ENCODE results near the gene COL24A1.
"Not testable (repeated sequence)": the region's sequence is repeated elsewhere in the genome, so short reads cannot be mapped to it uniquely, and the experiment has no call there.

The COL24A1 gene

GRCh38 chr1:85976516-85977205 lies 179.9 kb downstream of the COL24A1 start:
- H3K27ac ChIP-seq (ENCODE audit: insufficient read depth in 1 of 2, low read depth in 1 of 2, low read length in 2 of 2, poor library complexity in 1 of 2, severe bottlenecking in 2 of 2): no peak overlapping the region
- peaks cover 0 to 19% (median 6%) of the 10 kb centered on the region in 4 experiments for H3K36me3 ChIP-seq (ENCODE audit: control insufficient read depth in 4 of 4, insufficient read depth in 4 of 4, low read length in 3 of 4)
- WGBS (ENCODE audit: insufficient coverage): 93% methylated on average over 2 of the region's 4 CpGs
- no peaks in the 10 kb centered on the region for H3K27me3 ChIP-seq (replicated peaks in 2 of 5; ENCODE audit: control insufficient read depth in 4 of 5, insufficient read depth in 5 of 5, low read length in 4 of 5)
- peaks cover 1 to 20% (median 3%) of the 10 kb centered on the region in 5 experiments for H3K9me3 ChIP-seq (ENCODE audit: control extremely low read depth in 1 of 5, control insufficient read depth in 4 of 5, insufficient read depth in 2 of 5, low read depth in 1 of 5, low read length in 4 of 5)
- CTCF ChIA-PET: interaction anchor here (1.1 to 1.5 kb wide), 3 partner anchors 13 to 129 kb away, joined by 3 read pairs; no protein-coding TSS in a partner anchor
- peak in 2 of 3 donors; percentile 34 to 50 for DNase-seq
- H3K4me1 ChIP-seq (ENCODE audit: control extremely low read depth in 1 of 4, control insufficient read depth in 4 of 4, insufficient read depth in 4 of 4, low read length in 3 of 4): peaks cover 0 to 17% (median 10%) of the 10 kb centered on the region in 4 experiments
- no peak overlapping the region for H3K4me3 ChIP-seq (ENCODE audit: control insufficient read depth in 1 of 7, extremely low read depth in 1 of 7, insufficient read depth in 4 of 7, low read depth in 2 of 7, low read length in 6 of 7)
- POLR2A ChIA-PET: no interaction called here

GRCh38 chr1:85975912-85976371 lies 180.6 kb downstream of the COL24A1 start:
- POLR2A ChIA-PET: no interaction called here
- Histone ChIP-seq H3K36me3 (ENCODE audit: control insufficient read depth in 4 of 4, insufficient read depth in 4 of 4, low read length in 3 of 4) (peaks cover 0 to 19% (median 5%) of the 10 kb centered on the region in 4 experiments), H3K27ac (ENCODE audit: insufficient read depth in 1 of 2, low read depth in 1 of 2, low read length in 2 of 2, poor library complexity in 1 of 2, severe bottlenecking in 2 of 2) (no peak overlapping the region), H3K4me1 (ENCODE audit: control extremely low read depth in 1 of 4, control insufficient read depth in 4 of 4, insufficient read depth in 4 of 4, low read length in 3 of 4) (peaks cover 0 to 20% (median 11%) of the 10 kb centered on the region in 4 experiments), H3K27me3 (replicated peaks in 2 of 5; ENCODE audit: control insufficient read depth in 4 of 5, insufficient read depth in 5 of 5, low read length in 4 of 5) (no peaks in the 10 kb centered on the region), H3K4me3 (ENCODE audit: control insufficient read depth in 1 of 7, extremely low read depth in 1 of 7, insufficient read depth in 4 of 7, low read depth in 2 of 7, low read length in 6 of 7) (no peak overlapping the region), H3K9me3 (ENCODE audit: control extremely low read depth in 1 of 5, control insufficient read depth in 4 of 5, insufficient read depth in 2 of 5, low read depth in 1 of 5, low read length in 4 of 5) (peaks cover 1 to 20% (median 3%) of the 10 kb centered on the region in 5 experiments)
- CTCF ChIA-PET: interaction anchor here (1.1 to 1.5 kb wide), 3 partner anchors 12 to 128 kb away, joined by 3 read pairs; no protein-coding TSS in a partner anchor
- no peak for DNase-seq
- WGBS (ENCODE audit: insufficient coverage): 100% methylated on average over 4 of the region's 5 CpGs

GRCh38 chr1:85962457-85962856 lies 194.1 kb downstream of the COL24A1 start:
- Histone ChIP-seq H3K4me3 (ENCODE audit: control insufficient read depth in 1 of 7, extremely low read depth in 1 of 7, insufficient read depth in 4 of 7, low read depth in 2 of 7, low read length in 6 of 7) (no peak overlapping the region), H3K27ac (ENCODE audit: insufficient read depth in 1 of 2, low read depth in 1 of 2, low read length in 2 of 2, poor library complexity in 1 of 2, severe bottlenecking in 2 of 2) (no peak overlapping the region), H3K4me1 (ENCODE audit: control extremely low read depth in 1 of 4, control insufficient read depth in 4 of 4, insufficient read depth in 4 of 4, low read length in 3 of 4) (no peaks in the 10 kb centered on the region), H3K27me3 (replicated peaks in 2 of 5; ENCODE audit: control insufficient read depth in 4 of 5, insufficient read depth in 5 of 5, low read length in 4 of 5) (no peaks in the 10 kb centered on the region), H3K36me3 (ENCODE audit: control insufficient read depth in 4 of 4, insufficient read depth in 4 of 4, low read length in 3 of 4) (peaks cover 3 to 43% (median 11%) of the 10 kb centered on the region in 4 experiments), H3K9me3 (ENCODE audit: control extremely low read depth in 1 of 5, control insufficient read depth in 4 of 5, insufficient read depth in 2 of 5, low read depth in 1 of 5, low read length in 4 of 5) (peaks cover 0 to 2% (median 0%) of the 10 kb centered on the region in 5 experiments)
- CTCF ChIA-PET: no interaction called here
- POLR2A ChIA-PET: no interaction called here
- DNase-seq: no peak
- no CpG with 5 or more reads among the region's 2 CpGs for WGBS (ENCODE audit: insufficient coverage)

- CTCF ChIA-PET: interaction anchor here (1.3 kb wide), 1 partner anchor 20 kb away, joined by 3 read pairs; no protein-coding TSS in a partner anchor
- no peaks in the 10 kb centered on the region for H3K4me1 ChIP-seq (ENCODE audit: control extremely low read depth in 1 of 4, control insufficient read depth in 4 of 4, insufficient read depth in 4 of 4, low read length in 3 of 4)
- H3K9me3 ChIP-seq (ENCODE audit: control extremely low read depth in 1 of 5, control insufficient read depth in 4 of 5, insufficient read depth in 2 of 5, low read depth in 1 of 5, low read length in 4 of 5): peaks cover 0 to 4% (median 0%) of the 10 kb centered on the region in 5 experiments
- H3K27ac ChIP-seq (ENCODE audit: insufficient read depth in 1 of 2, low read depth in 1 of 2, low read length in 2 of 2, poor library complexity in 1 of 2, severe bottlenecking in 2 of 2): no peak overlapping the region
- WGBS (ENCODE audit: insufficient coverage): 100% methylated on average over 1 of the region's 2 CpGs
- no peaks in the 10 kb centered on the region for H3K27me3 ChIP-seq (replicated peaks in 2 of 5; ENCODE audit: control insufficient read depth in 4 of 5, insufficient read depth in 5 of 5, low read length in 4 of 5)
- POLR2A ChIA-PET: interaction anchor here (0.7 kb wide), 1 partner anchor 41 kb away, joined by 3 read pairs; no protein-coding TSS in a partner anchor
- H3K4me3 ChIP-seq (ENCODE audit: control insufficient read depth in 1 of 7, extremely low read depth in 1 of 7, insufficient read depth in 4 of 7, low read depth in 2 of 7, low read length in 6 of 7): no peak overlapping the region
- DNase-seq: no peak
- H3K36me3 ChIP-seq (ENCODE audit: control insufficient read depth in 4 of 4, insufficient read depth in 4 of 4, low read length in 3 of 4): peaks cover 3 to 25% (median 8%) of the 10 kb centered on the region in 4 experiments
Observed at GRCh38 chr1:85957760-85958159, 198.8 kb downstream of the COL24A1 start.

- H3K4me3 ChIP-seq (ENCODE audit: control insufficient read depth in 1 of 7, extremely low read depth in 1 of 7, insufficient read depth in 4 of 7, low read depth in 2 of 7, low read length in 6 of 7); DNase-seq; CTCF ChIA-PET; POLR2A ChIA-PET; H3K4me1 ChIP-seq (ENCODE audit: control extremely low read depth in 1 of 4, control insufficient read depth in 4 of 4, insufficient read depth in 4 of 4, low read length in 3 of 4); H3K27ac ChIP-seq (ENCODE audit: insufficient read depth in 1 of 2, low read depth in 1 of 2, low read length in 2 of 2, poor library complexity in 1 of 2, severe bottlenecking in 2 of 2); H3K27me3 ChIP-seq (replicated peaks in 2 of 5; ENCODE audit: control insufficient read depth in 4 of 5, insufficient read depth in 5 of 5, low read length in 4 of 5); H3K9me3 ChIP-seq (ENCODE audit: control extremely low read depth in 1 of 5, control insufficient read depth in 4 of 5, insufficient read depth in 2 of 5, low read depth in 1 of 5, low read length in 4 of 5): not testable (repeated sequence)
- WGBS (ENCODE audit: insufficient coverage): 93% methylated on average over 5 of the region's 7 CpGs
- H3K36me3 ChIP-seq (ENCODE audit: control insufficient read depth in 4 of 4, insufficient read depth in 4 of 4, low read length in 3 of 4): peaks cover 7 to 25% (median 14%) of the 10 kb centered on the region in 4 experiments
Observed at GRCh38 chr1:85955218-85955617, 201.4 kb downstream of the COL24A1 start.

GRCh38 chr1:85952460-85952859 lies 204.1 kb downstream of the COL24A1 start:
- H3K9me3 ChIP-seq (ENCODE audit: control extremely low read depth in 1 of 5, control insufficient read depth in 4 of 5, insufficient read depth in 2 of 5, low read depth in 1 of 5, low read length in 4 of 5): peaks cover 0 to 4% (median 0%) of the 10 kb centered on the region in 5 experiments
- H3K36me3 ChIP-seq (ENCODE audit: control insufficient read depth in 4 of 4, insufficient read depth in 4 of 4, low read length in 3 of 4): peaks cover 8 to 28% (median 16%) of the 10 kb centered on the region in 4 experiments
- no peak overlapping the region for H3K4me3 ChIP-seq (ENCODE audit: control insufficient read depth in 1 of 7, extremely low read depth in 1 of 7, insufficient read depth in 4 of 7, low read depth in 2 of 7, low read length in 6 of 7)
- H3K27ac ChIP-seq (ENCODE audit: insufficient read depth in 1 of 2, low read depth in 1 of 2, low read length in 2 of 2, poor library complexity in 1 of 2, severe bottlenecking in 2 of 2): no peak overlapping the region
- ChIA-PET POLR2A (no interaction called here), CTCF (interaction anchor here (0.9 kb wide), 1 partner anchor 66 kb away, joined by 3 read pairs; no protein-coding TSS in a partner anchor)
- H3K27me3 ChIP-seq (replicated peaks in 2 of 5; ENCODE audit: control insufficient read depth in 4 of 5, insufficient read depth in 5 of 5, low read length in 4 of 5): no peaks in the 10 kb centered on the region
- H3K4me1 ChIP-seq (ENCODE audit: control extremely low read depth in 1 of 4, control insufficient read depth in 4 of 4, insufficient read depth in 4 of 4, low read length in 3 of 4): no peaks in the 10 kb centered on the region
- DNase-seq: no peak
- no CpG with 5 or more reads among the region's 3 CpGs for WGBS (ENCODE audit: insufficient coverage)

- WGBS (ENCODE audit: insufficient coverage): no CpG with 5 or more reads among the region's 2 CpGs
- H3K4me1 ChIP-seq (ENCODE audit: control extremely low read depth in 1 of 4, control insufficient read depth in 4 of 4, insufficient read depth in 4 of 4, low read length in 3 of 4): no peaks in the 10 kb centered on the region
- H3K9me3 ChIP-seq (ENCODE audit: control extremely low read depth in 1 of 5, control insufficient read depth in 4 of 5, insufficient read depth in 2 of 5, low read depth in 1 of 5, low read length in 4 of 5): no peaks in the 10 kb centered on the region
- ChIA-PET CTCF (no interaction called here), POLR2A (no interaction called here)
- no peak overlapping the region for H3K27ac ChIP-seq (ENCODE audit: insufficient read depth in 1 of 2, low read depth in 1 of 2, low read length in 2 of 2, poor library complexity in 1 of 2, severe bottlenecking in 2 of 2)
- no peak overlapping the region for H3K4me3 ChIP-seq (ENCODE audit: control insufficient read depth in 1 of 7, extremely low read depth in 1 of 7, insufficient read depth in 4 of 7, low read depth in 2 of 7, low read length in 6 of 7)
- no peak for DNase-seq
- peaks cover 8 to 30% (median 16%) of the 10 kb centered on the region in 4 experiments for H3K36me3 ChIP-seq (ENCODE audit: control insufficient read depth in 4 of 4, insufficient read depth in 4 of 4, low read length in 3 of 4)
- no peaks in the 10 kb centered on the region for H3K27me3 ChIP-seq (replicated peaks in 2 of 5; ENCODE audit: control insufficient read depth in 4 of 5, insufficient read depth in 5 of 5, low read length in 4 of 5)
Observed at GRCh38 chr1:85947186-85947585, 209.4 kb downstream of the COL24A1 start.

Data from common myeloid progenitor, CD34-positive (primary cell).